ENCODE data around the gene C16orf87. TPM values are rescaled to one million over a fixed set of nuclear protein-coding genes. Genes with fewer than 3 reads are reported as not detected.

The C16orf87 gene
- total RNA-seq, 3 donors from 2014 or later = 5.3 to 8.3 (median 5.4) TPM

GRCh38 chr16:46866286-46866685, 35.3 kb upstream of the C16orf87 start:
- peaks cover 10% of the 10 kb centered on the region for H3K4me1 ChIP-seq (ENCODE audit: low read depth)
- intact Hi-C loops (cut with DNase I, micrococcal nuclease) = no loop called here
- H3K4me3 ChIP-seq = no peak overlapping the region
- no peaks in the 10 kb centered on the region for H3K36me3 ChIP-seq (ENCODE audit: low read depth)
- H3K9me3 ChIP-seq = no peaks in the 10 kb centered on the region
- ATAC-seq = no peak
- no peak for DNase-seq
- TF ChIP-seq CTCF (IDR thresholded peaks at IDR 0.05) = no peak

- no peaks in the 10 kb centered on the region for H3K9me3 ChIP-seq
- no peaks in the 10 kb centered on the region for H3K36me3 ChIP-seq (ENCODE audit: low read depth)
- intact Hi-C loops (cut with DNase I, micrococcal nuclease) = no loop called here
- H3K4me1 ChIP-seq (ENCODE audit: low read depth) = peaks cover 3% of the 10 kb centered on the region
- DNase-seq (no peak), ATAC-seq (no peak)
- no peak overlapping the region for H3K4me3 ChIP-seq
- no peak for TF ChIP-seq CTCF (IDR thresholded peaks at IDR 0.05)
Observed at GRCh38 chr16:46862555-46863447, 31.8 kb upstream of the C16orf87 start.

DNA sequence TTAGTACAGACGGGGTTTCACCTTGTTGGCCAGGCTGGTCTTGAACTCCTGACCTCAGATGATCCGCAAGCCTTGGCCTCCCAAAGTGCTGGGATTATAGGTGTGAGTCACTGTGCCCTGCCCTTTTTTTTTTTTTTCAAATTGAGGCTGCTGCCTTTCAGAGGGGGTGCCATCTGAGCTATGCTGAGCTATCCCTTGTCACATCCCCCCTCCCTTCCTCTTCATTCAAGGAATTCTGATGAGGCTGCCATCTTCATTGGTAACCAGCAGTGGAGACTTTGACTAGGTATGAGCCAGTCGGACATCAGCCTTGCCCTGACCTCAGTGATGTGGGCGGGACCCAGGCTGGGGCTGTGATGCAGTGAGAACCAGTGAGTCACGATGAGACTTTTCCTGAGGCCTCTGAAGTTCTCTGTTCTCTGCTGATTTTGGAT, 28.8 kb upstream of the C16orf87 start:
- no peak overlapping the region for H3K4me3 ChIP-seq
- ATAC-seq (peak; percentile 77), DNase-seq (peak in 1 of 3 donors; percentile 26)
- intact Hi-C loops (cut with DNase I, micrococcal nuclease) = loop anchor here in 1 of 2 donors (5.0 kb wide), 1 partner anchor 48 kb away; no protein-coding TSS in a partner anchor
- no peaks in the 10 kb centered on the region for H3K9me3 ChIP-seq
- no peak for TF ChIP-seq CTCF (IDR thresholded peaks at IDR 0.05)
- no peaks in the 10 kb centered on the region for H3K4me1 ChIP-seq (ENCODE audit: low read depth)
- H3K36me3 ChIP-seq (ENCODE audit: low read depth) = no peaks in the 10 kb centered on the region

GRCh38 chr16:46858151-46858550, 27.2 kb upstream of the C16orf87 start:
- intact Hi-C loops (cut with DNase I, micrococcal nuclease) = loop anchor here in 1 of 2 donors (5.0 kb wide), 1 partner anchor 49 kb away; no protein-coding TSS in a partner anchor
- TF ChIP-seq CTCF (IDR thresholded peaks at IDR 0.05) = no peak
- ATAC-seq (no peak), DNase-seq (no peak)
- no peaks in the 10 kb centered on the region for H3K4me1 ChIP-seq (ENCODE audit: low read depth)
- no peaks in the 10 kb centered on the region for H3K9me3 ChIP-seq
- no peaks in the 10 kb centered on the region for H3K36me3 ChIP-seq (ENCODE audit: low read depth)
- H3K4me3 ChIP-seq = no peak overlapping the region

- peak in 1 of 3 donors; percentile 49 for DNase-seq
- TF ChIP-seq CTCF (IDR thresholded peaks at IDR 0.05) = no peak
- intact Hi-C loops (cut with DNase I, micrococcal nuclease) = loop anchor here in 1 of 2 donors (5.0 kb wide), 1 partner anchor 50 kb away; no protein-coding TSS in a partner anchor
- Histone ChIP-seq H3K36me3 (ENCODE audit: low read depth) (no peaks in the 10 kb centered on the region), H3K4me3 (no peak overlapping the region), H3K4me1 (ENCODE audit: low read depth) (no peaks in the 10 kb centered on the region), H3K9me3 (no peaks in the 10 kb centered on the region)
- peak; percentile 82 for ATAC-seq
Observed at GRCh38 chr16:46857368-46857945, 26.5 kb upstream of the C16orf87 start.

All from mucosa of descending colon (tissue), 3 donors.